NCI-H187 (cell line): ENCODE results near the gene SMIM10L2A.
"Not testable (repeated sequence)": the region's sequence is repeated elsewhere in the genome, so short reads cannot be mapped to it uniquely, and the experiment has no call there.

Source experiments
- DNase-seq, 2 experiments: peaks; one replicate each; lab custom pipeline; 2025; lab: John Stamatoyannopoulos, UW

Gene SMIM10L2A

DNA sequence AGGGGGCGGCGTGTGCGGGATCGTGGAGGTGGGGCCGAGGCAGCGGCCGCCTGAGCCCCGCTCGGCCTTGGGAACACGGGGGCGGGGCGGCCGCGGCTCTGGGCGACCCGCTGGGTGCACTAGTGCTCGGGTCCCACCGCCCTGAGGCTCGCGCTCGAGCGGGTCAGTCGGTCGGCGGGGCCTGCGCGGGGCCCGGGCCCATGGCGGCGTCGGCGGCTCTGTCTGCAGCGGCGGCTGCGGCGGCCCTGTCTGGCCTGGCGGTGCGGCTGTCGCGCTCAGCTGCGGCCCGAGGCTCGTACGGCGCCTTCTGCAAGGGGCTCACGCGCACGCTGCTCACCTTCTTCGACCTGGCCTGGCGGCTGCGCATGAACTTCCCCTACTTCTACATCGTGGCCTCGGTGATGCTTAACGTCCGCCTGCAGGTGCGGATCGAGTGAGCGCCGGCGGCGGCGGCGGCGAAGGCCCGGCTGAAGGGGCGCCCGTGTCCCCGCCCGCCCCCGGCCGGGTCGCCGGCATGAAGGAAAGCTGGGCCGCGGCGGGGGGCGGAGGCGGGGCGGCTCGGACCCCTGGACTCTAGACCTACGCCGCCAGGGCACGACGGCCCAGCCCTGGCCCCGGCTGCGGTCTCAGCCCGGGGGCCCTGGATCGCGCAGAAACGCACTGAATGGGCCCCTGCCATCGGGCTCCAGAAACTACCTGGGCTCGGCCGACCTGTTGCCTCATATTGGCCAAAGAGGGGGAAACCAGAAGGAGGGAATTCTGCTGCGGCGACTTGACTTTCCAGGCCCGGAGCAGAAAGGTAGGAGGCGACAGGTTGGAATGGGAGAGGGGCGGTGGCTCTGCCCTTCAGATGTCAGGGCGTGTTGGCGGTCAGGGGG, at the start of gene SMIM10L2A:
Gene SMIM10L2A (plus strand): TSS at position 13 of the 878 bp plus-strand sequence. CDS start 188 bp downstream, at position 201.
- no peak for DNase-seq

DNA sequence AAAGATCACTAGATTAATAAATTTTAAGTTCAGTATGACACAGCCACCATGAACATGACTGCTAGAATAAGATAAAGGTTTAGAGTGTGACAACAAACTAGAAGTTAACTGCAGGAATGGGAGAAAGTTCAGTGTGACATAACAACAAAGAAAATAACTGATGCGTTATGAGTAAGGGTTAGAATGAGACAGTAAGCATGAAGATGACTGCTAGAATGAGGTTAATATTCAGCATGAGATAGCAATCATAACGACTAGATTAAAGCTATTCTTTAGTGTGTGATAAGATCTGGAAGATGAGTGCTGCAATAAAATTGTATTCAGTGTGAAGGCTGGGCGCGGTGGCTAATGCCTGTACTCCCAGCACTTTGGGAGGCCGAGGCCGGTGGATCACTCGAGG, 48.4 kb upstream of the SMIM10L2A start:
- no peak for DNase-seq

DNA sequence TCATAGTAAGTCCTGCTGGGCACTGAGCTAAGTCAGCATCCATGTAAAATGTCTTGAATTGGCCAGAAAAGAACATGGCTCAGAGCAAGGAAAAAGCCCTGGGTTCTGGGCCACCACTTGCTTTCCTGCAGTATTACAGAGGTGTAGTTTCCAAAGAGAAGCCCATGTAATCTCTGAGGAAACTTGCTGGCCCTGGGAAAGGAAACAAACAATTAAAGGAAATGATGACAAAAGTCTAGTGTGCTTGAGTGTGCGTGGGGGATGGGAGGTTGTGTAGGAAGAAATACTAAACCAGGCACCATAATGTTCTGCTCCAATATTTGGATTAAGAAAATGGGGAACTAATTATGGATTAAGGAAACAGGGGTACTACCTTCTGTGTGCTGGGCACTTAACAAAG, 39.5 kb upstream of the SMIM10L2A start:
- no peak for DNase-seq

DNA sequence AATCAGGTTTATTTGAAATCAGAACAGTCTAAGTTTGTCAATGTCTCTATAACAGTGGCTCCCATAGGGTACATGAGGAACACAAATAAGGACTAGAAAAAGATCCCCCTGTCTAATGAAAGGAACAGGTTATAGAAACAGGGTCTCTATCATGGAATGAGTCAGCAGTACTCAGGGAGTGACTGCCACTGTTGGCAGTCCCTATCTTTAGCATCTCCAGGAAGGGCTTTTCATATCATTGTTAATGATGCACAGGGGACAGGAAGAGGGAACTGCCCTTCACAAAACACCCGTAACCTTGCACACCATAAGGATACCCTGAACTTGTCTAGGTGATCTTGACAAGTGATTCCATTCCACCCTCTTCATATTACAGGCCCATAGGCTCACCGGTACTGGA, 38.5 kb upstream of the SMIM10L2A start:
- no peak for DNase-seq

DNA sequence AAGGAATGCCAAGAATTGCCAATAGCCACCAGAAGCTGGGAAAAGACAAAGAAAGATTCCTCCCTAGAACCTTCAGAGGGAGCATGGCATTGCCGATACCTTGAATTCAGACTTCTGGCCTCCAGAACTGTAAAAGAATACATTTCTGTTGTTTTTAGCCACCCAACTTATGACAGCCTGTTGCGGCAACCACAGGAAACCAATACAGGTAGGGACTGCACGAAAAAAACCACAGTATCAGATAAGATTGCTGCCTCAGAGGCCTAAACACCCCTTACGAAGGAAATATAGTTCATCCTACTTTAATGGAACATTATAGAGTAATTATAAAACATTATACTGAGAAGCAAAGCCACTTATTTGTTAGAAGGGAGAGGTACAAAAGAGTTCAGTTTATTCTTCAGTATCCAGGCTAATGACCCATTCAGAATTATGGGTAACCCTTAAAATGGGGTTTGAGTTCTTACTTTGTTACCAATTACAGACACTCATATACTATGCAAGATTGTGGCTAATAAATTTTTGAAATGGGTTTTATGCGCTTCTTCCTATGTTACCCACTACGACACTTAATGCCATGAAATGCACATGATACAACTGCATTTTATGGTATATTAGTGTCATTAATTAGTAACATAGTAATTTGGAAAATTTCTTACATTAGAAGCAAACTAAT, 37.4 kb upstream of the SMIM10L2A start:
- DNase-seq: no peak

DNA sequence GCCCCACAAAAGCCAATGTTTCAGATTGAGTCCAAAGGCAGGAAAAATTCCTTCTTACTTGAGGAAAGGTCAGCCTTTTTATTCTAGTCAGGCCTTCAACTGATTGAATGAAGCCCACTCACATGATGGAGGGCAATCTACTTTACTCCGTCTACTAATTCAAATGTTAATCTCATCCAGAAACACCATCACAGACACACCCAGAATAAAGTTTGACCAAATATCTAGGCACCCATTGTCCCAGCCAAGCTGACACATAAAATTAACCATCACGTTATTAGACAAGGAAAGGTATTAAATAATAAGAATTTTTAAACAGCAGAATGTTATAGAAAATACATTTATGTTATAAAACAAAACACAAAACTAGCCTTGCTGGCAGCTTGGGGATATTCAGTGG, 32.9 kb upstream of the SMIM10L2A start:
- no peak for DNase-seq

DNA sequence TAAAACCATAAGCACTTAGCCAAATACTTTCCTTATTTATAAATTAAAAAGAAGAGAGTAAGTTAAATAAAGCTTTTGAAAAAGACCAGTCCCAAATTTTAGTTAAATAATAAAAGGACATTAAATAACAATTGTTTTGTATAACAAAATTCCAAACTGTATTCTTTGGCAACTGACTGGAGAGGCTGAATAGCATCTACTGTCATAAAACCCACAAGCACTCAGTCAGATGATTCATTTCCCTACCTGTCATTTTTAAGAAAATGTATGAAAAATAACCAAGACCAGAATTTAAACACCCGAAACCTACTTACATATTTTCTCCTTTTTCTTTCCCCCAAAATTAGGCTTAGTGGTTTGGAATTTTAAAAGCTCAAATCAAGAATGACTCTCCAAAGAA, 32.5 kb upstream of the SMIM10L2A start:
- no peak for DNase-seq

DNA sequence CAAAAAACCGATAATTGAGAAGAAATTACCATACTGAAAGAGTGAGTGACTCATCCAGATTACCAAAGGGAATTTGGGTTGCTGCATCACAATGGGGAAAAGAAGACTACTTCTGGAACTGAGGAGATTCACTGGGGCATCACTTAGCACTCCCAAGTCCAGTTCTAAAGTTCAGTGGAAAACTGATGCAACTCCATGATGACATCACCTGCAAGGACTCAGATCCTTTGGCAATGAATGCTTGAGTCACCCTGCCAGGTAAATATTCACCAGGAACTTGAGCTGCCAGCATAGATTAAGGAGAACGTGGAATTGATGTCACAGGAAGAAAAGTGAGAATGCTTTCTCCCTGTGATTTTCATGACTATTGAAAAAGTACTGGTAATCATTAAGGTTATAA, 32.0 kb upstream of the SMIM10L2A start:
- no peak for DNase-seq

DNA sequence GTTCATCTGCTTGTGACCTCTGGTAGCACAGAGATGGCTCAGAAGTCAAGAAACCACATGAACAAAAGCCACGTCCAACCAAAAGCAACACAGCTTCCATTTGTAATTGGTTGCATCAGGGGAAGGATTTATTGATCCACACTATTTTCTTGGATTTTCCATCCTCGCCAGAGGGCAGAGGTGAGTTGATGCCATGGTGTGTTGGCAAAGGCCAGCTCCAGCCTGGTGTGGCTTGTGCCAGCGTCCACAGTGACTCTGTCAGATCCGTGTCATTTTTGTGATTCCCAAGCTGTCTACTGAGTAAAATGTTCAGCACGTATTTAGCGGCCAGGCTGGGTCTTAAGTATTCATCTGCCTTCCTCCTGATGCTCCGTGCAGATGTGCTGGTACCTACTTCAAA, 30.0 kb upstream of the SMIM10L2A start:
- DNase-seq: no peak

DNA sequence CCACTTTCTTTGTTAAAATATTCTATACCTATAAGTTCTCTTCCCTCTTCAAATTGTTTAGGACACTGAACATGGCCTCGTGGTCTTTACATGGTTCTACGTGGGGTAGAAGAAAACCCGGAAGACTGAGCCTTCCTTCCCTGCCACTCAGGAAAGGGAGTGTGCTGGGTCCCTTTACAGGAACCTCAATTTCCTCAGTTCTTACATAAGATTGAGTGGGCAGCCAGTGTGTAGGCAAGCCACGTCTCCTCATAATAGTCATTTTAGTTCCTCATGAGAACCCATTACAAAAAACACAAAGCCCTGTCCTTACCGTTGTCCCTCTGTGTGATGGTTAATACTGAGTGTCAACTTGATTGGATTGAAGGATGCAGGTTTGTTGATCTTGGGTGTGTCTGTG, 28.7 kb upstream of the SMIM10L2A start:
- DNase-seq: no peak

DNA sequence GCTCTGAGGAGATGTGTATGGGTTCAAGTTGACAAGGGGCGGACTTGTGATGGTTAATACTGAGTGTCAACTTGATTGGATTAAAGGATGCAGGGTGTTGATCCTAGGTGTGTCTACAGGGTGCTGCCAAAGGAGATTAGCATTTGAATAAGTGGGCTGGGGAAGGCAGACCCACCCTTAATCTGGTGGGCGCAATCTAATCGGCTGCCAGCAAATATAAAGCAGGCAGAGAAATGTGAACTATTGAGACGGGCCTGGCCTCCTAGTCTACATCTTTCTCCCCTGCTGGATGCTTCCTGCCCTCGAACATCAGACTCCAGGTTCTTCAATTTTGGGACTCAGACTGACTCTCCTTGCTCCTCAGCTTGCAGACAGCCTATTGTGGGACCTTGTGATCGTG, 26.7 kb upstream of the SMIM10L2A start:
- no peak for DNase-seq

DNA sequence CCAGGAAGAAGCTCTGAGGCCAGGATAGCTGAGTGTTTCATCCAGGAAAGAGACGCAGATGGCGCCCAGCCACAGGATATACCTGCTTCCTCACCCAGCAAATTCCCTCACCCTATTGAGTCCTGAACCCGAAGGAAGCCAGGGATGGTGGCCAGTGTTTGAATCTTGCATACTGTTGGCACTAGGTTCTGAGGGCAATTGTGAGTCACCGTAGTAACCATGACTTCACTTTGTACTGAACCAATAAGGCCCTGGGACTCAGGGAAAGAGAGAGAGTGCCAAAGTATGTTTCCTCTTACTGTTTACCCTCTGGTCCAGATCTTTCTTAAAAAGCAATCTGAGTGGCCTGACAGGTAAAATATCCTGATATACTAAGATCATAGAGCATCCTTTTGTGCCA, 25.6 kb upstream of the SMIM10L2A start:
- DNase-seq: no peak

DNA sequence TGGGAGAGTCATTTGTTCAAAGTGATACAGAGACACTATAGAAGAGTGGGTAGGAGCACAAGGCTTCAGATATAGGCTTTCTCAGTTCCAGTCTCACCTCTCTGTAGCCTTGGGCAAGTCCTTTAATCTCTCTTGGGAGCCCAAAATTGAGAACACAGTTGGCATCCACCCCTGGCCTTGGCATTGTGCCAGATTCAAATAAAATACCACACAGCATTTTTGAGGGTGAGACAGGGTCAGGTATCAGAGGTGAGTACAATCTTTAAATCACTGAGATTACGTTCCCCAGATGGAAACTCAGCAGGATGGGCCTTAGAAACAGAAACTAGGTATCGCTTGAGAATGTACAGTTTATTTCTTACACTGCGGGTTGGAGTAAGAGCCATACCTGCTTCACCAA, 25.2 kb upstream of the SMIM10L2A start:
- no peak for DNase-seq

DNA sequence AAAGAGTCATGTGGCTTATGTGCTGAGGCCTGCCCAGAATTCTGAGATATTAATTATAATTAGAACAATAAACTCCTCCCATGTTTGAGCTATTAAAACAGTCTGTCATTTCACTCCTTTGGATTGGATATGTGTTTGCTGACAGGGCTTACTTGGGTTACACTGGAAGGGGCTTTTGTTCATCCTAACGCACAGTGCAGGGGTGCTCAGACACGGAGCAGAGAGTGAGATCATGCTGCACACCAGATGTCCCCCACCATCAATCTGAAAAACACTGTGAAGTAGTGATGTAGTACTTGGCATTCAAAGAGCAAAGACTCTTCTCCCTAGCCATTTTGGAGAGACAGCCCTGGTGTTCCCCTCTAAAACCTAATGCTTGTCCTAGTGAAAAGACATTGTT, 24.1 kb upstream of the SMIM10L2A start:
- DNase-seq: no peak

DNA sequence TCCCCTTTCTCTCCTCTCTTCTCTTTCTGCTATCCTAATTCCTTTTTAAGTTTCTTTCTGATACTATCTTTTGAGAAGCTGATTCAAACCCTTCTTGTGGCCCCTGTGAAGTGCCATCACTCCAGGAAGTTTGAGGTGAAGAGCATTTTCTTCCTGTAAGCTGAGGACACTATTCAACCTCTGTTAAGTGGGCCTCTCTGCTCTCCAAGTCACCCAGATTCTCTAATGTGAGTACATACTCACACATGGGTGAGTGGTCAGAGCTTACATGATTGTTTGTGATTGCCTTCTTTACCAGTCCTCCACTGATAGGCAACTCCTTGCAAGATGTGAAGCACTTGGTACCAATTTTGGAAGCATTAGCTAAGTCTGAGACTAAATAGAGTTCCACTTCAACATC, 18.4 kb upstream of the SMIM10L2A start:
- no peak for DNase-seq

DNA sequence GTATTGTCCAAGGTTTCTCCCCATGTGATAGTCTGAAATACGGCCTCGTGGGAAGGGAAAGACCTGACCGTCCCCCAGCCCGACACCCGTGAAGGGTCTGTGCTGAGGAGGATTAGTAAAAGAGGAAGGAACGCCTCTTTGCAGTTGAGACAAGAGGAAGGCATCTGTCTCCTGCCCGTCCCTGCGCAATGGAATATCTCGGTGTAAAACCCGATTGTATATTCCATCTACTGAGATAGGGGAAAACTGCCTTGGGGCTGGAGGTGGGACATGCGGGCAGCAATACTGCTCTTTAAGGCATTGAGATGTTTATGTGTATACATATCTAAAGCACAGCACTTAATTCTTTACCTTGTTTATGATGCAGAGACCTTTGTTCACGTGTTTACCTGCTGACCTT, 15.3 kb upstream of the SMIM10L2A start:
- not testable (repeated sequence) for DNase-seq

DNA sequence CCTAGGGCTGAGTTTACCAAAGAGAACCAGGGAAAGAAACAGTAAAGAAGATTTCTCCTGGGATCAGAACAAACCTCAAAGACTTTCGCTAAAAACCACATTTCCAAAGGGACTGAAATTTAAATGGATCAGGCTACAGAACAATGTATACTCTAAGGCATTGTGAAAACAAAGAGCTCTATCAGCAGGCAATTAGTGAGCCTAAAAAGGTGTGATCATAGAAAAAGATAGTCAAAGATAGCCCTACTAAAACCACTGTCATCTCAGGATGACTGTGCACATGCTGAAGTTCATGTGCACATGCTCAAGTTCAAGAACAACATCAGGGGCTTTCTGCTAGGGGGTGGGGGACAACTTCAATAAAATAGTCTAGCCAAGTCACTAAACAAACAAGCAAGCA, 12.9 kb upstream of the SMIM10L2A start:
- DNase-seq: no peak

DNA sequence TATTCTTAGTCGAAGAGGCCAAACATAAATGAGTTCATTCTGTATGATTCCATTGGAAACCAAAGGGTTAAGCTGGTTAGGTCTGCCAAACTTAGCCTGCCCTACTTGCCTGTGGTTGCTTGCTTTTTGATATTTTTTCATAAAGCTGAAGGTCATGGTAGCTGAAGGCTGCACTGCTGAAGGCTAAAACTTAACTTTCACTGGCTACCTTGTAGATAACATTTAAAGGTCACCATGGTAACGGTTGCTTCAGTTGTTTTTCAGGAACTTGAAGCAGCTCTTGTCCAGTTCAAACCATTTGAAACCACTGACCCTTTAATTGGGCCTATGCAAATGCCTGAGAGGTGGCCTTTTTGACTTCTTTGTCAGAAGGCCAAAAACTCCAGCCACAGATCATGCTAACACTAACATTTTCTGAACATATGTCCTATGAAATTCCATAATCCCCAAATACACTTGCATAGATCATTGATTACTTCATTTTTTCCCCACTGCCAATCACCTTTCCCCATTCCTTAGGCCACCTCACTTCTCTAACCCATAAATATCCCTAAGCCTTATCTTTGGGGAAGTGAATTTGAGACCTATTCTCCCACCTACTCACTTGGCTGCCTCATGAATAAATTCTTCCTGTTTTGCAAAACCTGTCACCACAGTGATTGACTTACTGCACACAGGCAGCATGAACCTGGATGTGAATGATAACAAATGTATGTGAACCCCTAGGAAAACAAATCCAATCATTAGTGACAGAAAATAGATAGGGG, 10.7 kb upstream of the SMIM10L2A start:
- no peak for DNase-seq

DNA sequence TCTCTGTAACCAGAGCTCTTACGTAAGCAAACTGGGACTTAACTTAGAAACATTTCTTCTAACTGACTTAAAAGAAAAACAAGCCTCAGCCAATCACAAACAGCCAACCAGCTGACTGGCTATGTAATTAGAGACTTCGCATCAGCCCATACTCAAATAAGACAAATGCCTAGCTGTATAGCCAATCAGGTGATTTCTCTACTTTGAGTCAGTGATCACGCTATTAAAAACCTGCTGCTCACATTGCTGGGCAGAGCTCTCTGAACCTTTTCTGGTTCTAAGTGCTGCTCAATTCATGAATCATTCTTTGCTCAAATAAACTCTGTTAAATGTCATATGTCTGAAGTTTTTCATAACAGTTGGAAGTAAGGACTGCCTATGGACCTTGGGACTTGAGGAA, 9.9 kb upstream of the SMIM10L2A start:
- no peak for DNase-seq

DNA sequence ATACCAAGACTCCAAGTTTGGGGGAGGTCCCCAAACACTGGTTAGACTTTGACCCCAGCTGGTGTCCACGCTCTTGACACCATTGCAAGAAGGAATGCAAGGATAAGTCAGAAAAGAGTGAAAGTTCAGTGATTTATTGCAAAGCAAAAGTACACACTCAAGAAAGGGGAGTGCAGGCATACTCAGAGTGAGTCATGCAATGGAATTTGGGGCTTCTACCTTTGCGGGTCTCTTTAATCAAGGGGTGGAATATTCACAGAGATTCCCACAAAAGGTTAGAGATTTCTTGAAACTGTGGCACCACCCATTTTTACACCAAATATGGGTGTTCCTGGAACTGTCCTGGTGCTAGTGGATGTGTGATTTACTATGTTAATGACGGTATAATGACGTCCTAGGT, 5.2 kb upstream of the SMIM10L2A start:
- no peak for DNase-seq

DNA sequence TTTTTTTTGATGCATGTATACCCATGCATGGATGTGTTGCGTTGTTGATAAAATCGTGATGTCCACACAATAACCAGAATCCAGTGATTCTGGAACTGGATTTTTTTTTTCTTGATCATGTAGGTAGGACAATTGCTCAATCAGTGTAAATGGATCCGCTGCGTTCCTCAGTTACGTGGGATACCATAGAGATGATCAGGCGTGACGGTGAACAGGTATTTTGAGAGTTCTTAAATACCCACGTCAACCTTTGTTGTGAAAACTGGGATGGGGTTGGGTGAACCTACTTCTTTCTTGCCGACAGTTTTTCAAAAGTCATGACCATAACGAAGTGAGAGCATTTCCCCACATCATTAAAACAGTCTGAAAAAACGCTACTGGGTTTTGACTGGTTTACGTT, 913 bp upstream of the SMIM10L2A start:
- DNase-seq: no peak

DNA sequence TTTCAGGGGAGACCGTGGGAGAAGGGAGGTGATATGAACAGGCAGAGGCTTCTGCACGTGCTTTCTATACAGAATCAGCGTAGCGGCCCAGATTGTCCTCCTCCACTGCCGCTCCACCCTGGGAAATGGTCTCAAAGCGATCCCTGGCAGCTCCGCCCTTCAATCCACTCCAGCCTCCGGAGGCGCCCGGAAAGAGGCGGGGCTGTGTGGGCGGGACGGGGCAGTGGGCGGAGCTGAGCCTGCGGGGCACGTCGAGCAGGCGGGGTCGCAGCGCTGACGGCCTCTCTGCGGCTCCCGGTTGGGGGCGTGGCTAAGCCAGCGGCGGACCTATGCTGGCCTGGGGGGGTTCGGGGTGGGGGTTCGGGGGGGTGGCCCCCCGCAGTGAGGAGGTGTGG, 210 bp upstream of the SMIM10L2A start:
- DNase-seq: peak in 1 of 2 experiments; percentile 40

DNA sequence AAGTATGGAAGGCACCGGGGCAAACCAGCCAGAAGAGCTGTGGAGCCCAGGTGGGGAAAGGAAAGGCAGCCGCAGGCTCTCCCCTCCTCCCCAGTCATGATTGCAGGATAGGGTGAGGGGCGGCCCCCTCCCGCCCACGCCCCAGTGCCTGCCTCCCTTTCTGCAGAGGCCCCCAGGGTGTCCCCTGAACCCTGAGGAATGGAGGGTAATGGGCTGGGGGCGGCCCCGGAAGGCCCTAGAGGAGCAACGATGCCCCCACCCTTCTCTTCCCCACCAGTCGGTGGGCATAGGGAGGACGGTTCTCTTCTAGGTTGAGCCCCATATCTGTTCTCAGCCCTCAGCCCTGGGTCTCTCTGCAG, 1.0 kb downstream of the SMIM10L2A start:
- DNase-seq: not testable (repeated sequence)
